Activated CD4-positive, alpha-beta T cell treated with anti-CD3 and anti-CD28 coated beads, Interleukin-2, amount 50 U/mL, for 4 hours (primary cell): ENCODE results near the gene HTR1D.
"Not testable (repeated sequence)": the region's sequence is repeated elsewhere in the genome, so short reads cannot be mapped to it uniquely, and the experiment has no call there.

ENCODE experiments used
- DNase-seq, 2 experiments: peaks; one replicate each; pipeline ENCODE4 v3.0.0-alpha.2; 2020

HTR1D gene, protein sequence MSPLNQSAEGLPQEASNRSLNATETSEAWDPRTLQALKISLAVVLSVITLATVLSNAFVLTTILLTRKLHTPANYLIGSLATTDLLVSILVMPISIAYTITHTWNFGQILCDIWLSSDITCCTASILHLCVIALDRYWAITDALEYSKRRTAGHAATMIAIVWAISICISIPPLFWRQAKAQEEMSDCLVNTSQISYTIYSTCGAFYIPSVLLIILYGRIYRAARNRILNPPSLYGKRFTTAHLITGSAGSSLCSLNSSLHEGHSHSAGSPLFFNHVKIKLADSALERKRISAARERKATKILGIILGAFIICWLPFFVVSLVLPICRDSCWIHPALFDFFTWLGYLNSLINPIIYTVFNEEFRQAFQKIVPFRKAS

GRCh38 chr1:23217421-23218115 lies at the start of gene HTR1D:
HTR1D (minus strand) TSS chr1:23217502; CDS start chr1:23194219, 23,283 bp downstream.
- no peak for DNase-seq

GRCh38 chr1:23263380-23263887 lies 46.1 kb upstream of the HTR1D start:
- no peak for DNase-seq

- DNase-seq, result not testable (repeated sequence)
Measured at GRCh38 chr1:23258082-23258481, 40.8 kb upstream of the HTR1D start.

GRCh38 chr1:23257371-23257770 lies 40.1 kb upstream of the HTR1D start:
- not testable (repeated sequence) for DNase-seq

GRCh38 chr1:23254584-23254983 lies 37.3 kb upstream of the HTR1D start:
- no peak for DNase-seq

- DNase-seq, result no peak
Measured at GRCh38 chr1:23251812-23252211, 34.5 kb upstream of the HTR1D start.

GRCh38 chr1:23249787-23250454 lies 32.6 kb upstream of the HTR1D start:
- DNase-seq, result no peak

DNA sequence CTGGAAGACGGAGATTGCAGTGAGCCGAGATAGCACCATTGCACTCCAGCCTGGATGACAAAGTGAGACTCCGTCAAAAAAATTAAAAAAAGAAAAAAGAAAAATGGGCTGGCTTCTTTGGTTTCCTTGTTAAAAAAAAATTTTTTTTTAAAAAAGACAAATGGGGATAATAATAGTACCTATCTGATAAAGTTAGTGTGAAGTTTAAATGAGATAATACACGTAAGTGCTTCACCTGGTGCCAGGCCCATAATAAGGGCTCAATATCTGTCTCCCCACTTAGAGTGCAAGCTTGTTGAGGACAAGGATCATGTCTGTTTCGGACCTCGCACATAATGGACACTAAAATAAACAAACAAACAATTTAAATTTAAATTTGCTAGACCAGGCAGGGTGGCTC lies 30.0 kb upstream of the HTR1D start:
- DNase-seq, result no peak

DNA sequence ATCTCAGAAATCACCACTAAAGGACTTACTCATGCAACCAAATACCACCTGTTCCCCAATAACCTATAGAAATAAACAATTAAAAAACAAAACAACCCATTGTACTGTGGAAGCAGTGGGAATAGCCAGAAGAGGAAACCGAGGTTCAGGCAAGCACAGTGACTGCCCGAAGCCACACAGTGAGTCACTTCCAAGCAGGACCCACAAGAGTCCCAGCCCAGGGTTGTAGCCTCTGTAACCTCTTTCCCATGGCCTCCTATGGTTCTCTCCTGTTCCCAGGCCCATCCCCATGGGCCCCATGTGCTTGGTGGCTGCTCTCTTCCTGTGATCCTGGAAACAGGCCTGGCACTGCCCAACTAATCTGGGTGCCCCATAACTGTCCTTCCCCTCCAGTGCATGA lies 29.0 kb upstream of the HTR1D start:
- DNase-seq, result no peak

DNA sequence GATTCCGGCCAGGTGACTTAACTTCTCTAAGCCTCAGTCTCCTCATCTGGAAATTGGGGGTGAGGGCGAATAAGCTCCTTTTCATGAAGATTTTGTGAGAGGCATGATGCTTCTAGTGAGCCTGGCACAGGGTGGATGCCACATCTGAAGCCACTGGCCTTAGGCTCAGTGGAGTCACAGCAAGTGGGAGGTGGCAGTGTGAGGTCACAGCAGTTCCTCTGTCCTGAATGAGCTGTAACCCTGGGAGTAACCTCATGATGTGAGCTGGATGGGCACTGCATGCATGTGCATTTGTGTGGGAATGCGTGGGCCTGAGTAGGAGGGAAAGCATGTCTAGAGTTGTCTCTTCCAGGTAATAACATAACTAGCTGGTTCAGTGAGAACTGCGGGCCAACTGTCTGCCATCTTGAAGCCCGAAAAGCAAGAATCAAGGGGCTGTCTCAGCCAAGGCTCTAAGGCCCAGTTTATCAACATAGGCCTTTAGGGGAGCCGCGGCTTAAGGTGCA lies 27.0 kb upstream of the HTR1D start:
- no peak for DNase-seq

- DNase-seq, result no peak
Measured at GRCh38 chr1:23242414-23242813, 25.1 kb upstream of the HTR1D start.

- no peak for DNase-seq
Measured at GRCh38 chr1:23239638-23240295, 22.5 kb upstream of the HTR1D start.

DNA sequence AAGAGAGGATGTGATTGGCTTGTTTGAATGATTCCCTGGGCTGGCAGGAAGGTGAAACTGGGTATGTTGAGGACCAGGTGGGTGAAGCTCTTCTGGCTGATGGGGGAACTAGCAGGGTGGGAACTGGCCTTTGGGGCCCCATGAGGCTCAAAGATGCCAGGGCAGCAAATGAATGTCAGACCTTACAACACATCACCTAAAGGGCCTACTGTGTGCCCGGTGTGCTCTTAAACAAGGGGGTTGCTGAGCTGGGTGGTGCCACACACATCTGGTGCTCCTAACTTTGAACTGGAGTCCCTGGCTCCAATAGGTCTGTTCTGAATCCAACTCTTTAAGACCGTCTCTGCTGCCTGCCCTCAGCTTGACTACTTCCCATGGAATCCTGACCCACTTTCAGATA lies 21.3 kb upstream of the HTR1D start:
- DNase-seq, result no peak

GRCh38 chr1:23237508-23237907 lies 20.2 kb upstream of the HTR1D start:
- DNase-seq, result no peak

DNA sequence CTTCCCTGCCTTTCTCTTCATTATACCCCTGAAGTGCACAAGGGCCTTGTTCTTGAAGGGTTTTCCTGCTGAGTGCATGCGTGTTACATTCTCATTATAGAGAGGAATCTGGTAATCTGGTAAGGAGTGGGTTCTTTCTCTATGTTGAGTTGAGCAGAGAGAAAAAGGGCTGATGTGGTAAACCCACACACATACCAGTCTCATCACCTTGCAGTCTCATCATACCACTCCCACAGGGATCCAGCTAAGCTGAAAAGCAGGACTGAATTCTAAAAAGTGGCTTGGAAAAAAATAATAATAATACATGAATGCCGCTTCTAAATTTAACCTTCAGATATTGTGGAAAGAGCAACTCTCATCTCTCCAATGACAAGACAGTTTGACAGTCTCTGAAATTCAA lies 10.5 kb upstream of the HTR1D start:
- DNase-seq, result no peak

GRCh38 chr1:23224739-23225648 lies 7.7 kb upstream of the HTR1D start:
- DNase-seq, result no peak

DNA sequence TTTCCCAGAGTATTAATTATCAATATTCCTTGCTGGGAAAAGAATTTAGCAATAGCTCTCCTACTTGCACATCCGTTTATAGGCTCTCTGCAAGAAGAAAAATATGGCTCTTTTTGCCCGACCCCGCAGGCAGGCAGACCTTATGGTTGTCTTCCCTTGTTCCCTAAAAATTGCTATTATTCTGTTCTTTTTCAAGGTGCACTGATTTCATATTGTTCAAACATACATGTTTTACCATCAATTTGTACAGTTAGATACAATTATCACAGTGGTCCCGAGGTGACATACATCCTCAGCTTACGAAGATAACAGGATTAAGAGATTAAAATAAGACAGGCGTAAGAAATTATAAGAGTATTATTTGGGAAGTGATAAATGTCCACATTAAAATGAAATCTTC lies 6.7 kb upstream of the HTR1D start:
- DNase-seq, result not testable (repeated sequence)

DNA sequence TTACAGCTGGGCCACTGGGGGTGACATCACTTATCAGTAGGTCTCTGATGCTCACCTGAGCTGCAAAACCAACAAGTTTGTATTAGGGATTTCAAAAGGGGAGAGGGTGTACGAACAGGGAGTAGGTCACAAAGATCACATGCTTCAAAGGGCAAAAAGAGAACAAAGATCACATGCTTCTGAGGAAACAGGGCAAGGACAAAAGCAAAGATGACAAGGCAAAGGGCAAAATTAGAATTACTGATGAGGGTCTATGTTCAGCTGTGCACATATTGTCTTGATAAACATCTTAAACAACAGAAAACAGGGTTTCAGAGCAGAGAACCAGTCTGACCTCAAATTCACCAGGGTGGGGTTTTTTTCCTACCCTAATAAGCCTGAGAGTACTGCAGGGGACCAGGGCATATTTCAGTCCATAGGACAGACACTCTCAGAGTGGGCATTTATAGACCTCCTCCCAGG lies 6.2 kb upstream of the HTR1D start:
- DNase-seq, result not testable (repeated sequence)

DNA sequence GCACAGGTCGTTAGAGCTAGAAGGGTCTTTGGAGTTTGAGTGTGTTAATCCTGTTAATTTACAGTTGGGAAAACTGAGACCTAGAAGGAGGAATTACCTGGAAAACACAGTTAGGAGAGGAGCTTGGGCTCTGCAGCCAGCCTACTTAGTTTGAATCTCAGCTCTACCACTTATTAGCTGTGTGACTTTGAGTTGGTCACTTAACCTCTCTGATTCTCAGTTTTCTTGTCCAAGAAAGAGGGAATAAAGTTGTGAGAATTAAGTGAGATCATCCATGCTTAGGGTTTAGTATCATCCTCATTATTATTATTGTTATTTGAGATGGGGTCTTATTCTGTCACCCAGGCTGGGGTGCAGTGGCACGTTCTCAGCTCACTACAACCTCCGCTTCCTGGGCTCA lies 5.4 kb upstream of the HTR1D start:
- DNase-seq, result no peak

GRCh38 chr1:23222331-23222730 lies 5.0 kb upstream of the HTR1D start:
- DNase-seq, result no peak

- DNase-seq, result no peak
Measured at GRCh38 chr1:23221107-23221506, 3.8 kb upstream of the HTR1D start.
